ACHN (cell line): ENCODE measurements around the gene GPC3.
"Not testable (repeated sequence)": the region's sequence is repeated elsewhere in the genome, so short reads cannot be mapped to it uniquely, and the experiment has no call there.

Experiments used
- DNase-seq: peaks from one replicate; pipeline ENCODE4 v3.0.0-alpha.2; 2015
- in situ Hi-C: cut with HindIII; loops from 2 replicates; pipeline ENCODE4 v1.10.0; 2017; ENCODE audit warnings: low sequenced_read_pairs, low pct_ligation_motif_present, low pct_unique_long_range_greater_than_20kb

The GPC3 gene

GRCh38 chrX:133542476-133542875 is 442.9 kb downstream of the GPC3 start:
- in situ Hi-C loops: no loop called here

DNA sequence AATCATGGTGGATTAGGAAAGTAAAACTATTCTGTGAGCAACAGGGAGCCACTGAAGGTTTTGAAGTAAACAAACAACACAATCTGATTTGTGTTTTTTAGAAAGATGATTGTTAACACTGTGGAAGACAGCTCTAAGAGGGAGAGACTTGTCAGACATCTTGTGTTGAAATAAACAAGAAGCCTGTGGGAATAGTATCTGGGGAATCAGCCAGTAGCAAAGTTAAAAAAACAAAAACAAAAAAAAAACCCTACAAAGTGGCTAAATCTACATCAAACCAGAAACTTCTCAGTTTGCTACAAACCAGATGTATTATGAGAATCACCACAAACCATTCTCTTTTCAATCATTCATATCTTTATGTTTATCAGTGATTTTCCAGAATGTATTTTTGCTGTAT is 444.4 kb downstream of the GPC3 start:
- in situ Hi-C loops: no loop called here
- no peak for DNase-seq

More at GRCh38 chrX:133542476-133542875, 442.9 kb downstream of the GPC3 start:
- DNase-seq: no peak

DNA sequence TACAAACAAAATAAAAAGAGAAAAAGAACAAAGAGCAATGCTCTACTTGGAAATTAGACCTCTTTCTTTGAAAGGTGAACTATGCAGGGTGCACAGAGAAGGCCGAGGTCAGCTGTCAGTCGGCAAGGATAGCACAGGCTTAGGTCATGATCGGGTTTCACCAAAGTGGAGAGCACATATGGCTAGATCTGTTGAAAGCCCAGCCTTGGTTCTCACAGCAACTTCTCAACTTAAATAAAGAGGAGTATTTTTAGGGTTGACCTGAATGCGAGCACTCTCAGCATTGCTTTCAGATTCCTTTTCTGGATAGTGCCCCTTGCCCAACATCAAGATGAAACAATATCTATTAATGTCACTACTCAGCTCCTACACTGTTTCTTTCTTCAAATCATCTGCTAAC is 447.2 kb downstream of the GPC3 start:
- in situ Hi-C loops: no loop called here
- DNase-seq: no peak

DNA sequence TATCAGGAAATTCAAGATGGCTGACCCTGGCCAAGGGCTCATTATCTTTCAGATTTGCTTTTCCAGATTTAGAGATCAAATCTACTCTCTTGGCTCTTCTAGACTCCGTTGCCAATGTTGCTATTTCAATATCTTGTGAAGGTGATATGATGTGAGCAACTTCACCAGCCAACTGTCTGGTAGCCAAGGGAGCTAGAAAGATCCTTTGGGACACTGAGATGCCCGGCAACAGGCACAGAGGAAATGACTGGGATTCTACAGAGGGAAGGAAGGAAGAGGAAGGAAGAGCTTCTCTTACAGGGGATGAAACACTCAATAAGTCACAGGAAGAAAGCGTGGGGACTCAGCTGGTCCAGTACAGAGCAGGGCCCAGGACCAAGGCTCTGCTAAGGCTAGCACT is 448.3 kb downstream of the GPC3 start:
- no peak for DNase-seq

DNA sequence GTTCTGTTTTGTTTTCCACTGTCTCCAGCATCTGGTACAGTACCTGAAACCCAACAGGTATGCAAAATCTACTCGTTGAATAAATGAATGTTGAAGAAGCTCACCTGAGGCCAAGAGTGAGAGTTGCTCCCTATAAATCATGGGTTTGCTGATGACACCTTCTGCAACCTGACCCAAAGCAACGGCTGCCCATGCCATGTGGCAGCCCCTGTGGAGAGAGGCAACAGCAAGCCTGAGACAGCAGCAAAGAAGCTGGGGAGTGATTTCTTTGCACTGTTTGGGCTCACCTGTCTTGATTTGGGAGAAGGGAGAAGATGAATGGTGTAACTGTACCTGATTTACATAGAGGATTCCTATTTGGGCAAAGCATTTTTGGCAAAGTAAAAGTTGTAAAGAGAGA is 450.3 kb downstream of the GPC3 start:
- in situ Hi-C loops: no loop called here
- DNase-seq: no peak

More for the DNA sequence above, 448.3 kb downstream of the GPC3 start:
- in situ Hi-C loops: no loop called here

GRCh38 chrX:133534172-133534571 is 451.2 kb downstream of the GPC3 start:
- in situ Hi-C loops: no loop called here
- no peak for DNase-seq

GRCh38 chrX:133533249-133533648 is 452.1 kb downstream of the GPC3 start:
- in situ Hi-C loops: no loop called here
- no peak for DNase-seq

DNA sequence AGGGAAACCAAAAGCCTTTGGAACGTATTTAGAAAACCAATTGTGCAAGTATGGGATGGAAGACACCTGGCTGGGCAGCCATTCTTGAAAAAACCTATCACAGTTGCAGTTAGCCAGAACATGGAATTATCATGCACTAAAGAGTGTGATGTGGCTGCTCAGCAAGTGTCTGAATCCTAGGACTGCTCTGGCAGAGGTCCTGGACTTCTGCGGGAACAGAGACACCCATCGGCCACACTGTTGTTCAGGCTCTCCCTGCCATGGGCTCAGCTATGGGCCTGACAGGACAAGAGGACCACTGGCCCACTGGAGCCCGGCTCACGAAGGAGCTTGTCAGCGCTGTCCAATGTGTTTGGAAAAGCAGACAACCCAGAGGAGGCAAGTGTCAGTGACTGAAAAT is 454.4 kb downstream of the GPC3 start:
- DNase-seq: no peak
- in situ Hi-C loops: no loop called here

- in situ Hi-C loops: no loop called here
- no peak for DNase-seq
Measured at GRCh38 chrX:133529578-133529977, 455.8 kb downstream of the GPC3 start.

DNA sequence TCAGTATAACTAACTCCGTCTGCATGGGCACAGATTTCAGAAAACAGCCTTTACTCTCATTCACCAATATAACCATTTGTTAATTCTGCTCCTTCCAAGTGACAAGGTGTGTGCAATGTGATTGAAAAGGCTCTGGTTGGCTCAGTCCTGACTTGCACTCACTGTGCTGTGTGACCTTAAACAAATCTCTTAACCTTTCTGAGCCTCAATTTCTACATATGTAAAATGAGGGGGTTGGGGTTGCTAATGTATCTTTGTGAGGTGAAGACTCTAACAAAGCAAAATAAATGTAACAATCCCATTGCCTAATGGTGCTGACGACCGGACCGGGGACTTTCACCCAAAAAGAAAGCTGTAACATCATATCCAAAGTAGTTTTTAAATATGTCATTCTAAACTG is 457.6 kb downstream of the GPC3 start:
- in situ Hi-C loops: no loop called here
- no peak for DNase-seq

DNA sequence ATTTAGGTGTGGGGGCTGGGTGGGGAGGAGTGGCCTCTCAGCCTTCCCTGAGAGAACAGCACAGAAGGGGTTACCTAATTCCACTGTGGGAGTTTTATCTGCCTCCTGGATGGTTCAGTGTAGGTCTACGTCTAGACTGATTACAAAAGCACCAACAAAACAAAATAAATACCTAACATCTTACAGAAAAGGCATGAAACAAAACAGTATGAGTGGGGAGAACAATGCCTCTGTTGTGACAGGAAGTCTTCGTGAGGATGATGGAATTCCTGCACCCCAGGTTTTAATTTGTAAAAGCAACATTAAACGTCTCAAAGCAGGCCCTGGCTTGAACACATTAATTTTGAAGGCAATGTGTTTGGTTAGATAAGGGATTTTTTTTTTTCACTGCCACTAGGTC is 458.0 kb downstream of the GPC3 start:
- DNase-seq: no peak
- in situ Hi-C loops: no loop called here

GRCh38 chrX:133526773-133527172 is 458.6 kb downstream of the GPC3 start:
- in situ Hi-C loops, DNase-seq: not testable (repeated sequence)

GRCh38 chrX:133523526-133523925 is 461.9 kb downstream of the GPC3 start:
- in situ Hi-C loops: no loop called here
- DNase-seq: no peak

DNA sequence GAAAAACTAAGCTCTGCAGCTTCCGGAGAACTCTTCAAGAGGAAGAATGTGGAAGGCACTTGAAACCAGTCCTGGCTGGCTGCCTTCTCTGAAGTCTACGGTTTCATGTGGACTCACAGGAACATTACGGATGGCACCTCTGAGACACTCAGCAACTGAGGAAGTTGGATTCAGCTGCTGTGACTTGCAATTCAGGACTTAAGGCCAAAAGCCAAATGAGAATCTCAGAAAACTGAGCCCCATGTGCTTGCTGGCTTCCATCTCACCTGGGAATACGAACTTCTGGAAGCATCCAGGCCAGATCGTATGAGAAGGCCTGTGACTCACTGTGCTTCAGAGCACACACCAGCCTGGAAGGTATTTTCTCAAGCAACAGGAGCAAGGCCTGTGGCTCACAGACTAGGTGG is 462.3 kb downstream of the GPC3 start:
- no peak for DNase-seq
- in situ Hi-C loops: no loop called here

GRCh38 chrX:133516686-133517085 is 468.7 kb downstream of the GPC3 start:
- no peak for DNase-seq
- in situ Hi-C loops: no loop called here

DNA sequence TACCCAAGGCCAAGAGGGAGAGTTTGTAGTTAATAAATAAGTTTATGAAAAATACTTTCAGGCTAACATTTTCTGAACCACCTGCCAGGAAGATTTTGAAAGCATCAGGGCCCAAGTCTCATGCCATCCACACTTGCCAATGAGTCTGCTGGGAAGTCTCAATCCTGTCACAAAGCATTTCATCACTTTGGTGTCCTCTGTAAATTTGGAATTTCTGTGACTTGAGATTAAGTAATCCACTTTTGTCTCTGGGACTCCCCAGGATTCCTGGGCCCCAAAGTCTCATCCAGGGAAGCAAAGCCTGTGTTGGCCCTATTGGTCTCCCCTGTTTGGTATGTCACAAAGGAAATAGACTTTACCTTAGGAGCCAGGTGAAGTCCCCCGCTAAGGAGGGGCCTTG is 470.9 kb downstream of the GPC3 start:
- in situ Hi-C loops: no loop called here
- no peak for DNase-seq

- no peak for DNase-seq
- in situ Hi-C loops: no loop called here
Measured at GRCh38 chrX:133513123-133513522, 472.3 kb downstream of the GPC3 start.

DNA sequence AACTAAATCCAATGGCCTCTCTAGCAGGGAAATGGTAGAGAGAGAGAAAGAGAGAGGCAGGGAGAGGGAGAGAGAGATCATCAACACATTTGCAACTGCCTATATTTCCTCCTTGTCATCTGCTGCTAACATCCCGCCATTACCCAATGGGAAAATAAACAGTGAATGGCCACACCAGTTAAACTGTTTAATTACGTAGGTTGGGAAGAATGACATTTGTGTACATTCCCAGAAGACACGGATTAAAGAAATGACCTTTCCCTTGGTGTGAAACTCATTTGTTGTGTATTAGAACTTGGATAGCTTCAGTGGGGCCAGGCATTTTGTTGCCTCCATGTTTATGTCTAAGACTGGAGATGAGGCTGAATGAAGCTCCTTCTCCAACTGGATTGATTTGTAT is 474.4 kb downstream of the GPC3 start:
- in situ Hi-C loops: no loop called here
- no peak for DNase-seq

DNA sequence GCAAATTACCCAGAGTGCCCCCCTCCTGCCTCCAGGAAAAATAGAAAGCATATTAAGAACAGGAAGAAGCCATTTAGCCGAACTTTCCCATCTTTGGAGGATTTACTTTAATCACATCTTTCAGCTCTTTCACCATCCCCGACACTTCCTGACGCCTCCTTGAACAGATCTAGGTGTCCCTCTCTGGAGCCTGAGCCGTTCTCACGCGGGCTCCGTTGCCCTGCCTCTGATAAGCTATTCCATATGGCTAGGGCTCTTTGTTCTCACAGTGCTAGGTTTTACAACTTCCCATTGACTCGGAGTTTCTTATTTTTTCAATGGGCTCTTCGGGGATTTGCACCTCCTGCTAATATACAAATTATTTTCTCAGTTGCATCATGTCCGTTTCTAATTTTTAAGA is 488.0 kb downstream of the GPC3 start:
- DNase-seq: no peak
- in situ Hi-C loops: no loop called here

DNA sequence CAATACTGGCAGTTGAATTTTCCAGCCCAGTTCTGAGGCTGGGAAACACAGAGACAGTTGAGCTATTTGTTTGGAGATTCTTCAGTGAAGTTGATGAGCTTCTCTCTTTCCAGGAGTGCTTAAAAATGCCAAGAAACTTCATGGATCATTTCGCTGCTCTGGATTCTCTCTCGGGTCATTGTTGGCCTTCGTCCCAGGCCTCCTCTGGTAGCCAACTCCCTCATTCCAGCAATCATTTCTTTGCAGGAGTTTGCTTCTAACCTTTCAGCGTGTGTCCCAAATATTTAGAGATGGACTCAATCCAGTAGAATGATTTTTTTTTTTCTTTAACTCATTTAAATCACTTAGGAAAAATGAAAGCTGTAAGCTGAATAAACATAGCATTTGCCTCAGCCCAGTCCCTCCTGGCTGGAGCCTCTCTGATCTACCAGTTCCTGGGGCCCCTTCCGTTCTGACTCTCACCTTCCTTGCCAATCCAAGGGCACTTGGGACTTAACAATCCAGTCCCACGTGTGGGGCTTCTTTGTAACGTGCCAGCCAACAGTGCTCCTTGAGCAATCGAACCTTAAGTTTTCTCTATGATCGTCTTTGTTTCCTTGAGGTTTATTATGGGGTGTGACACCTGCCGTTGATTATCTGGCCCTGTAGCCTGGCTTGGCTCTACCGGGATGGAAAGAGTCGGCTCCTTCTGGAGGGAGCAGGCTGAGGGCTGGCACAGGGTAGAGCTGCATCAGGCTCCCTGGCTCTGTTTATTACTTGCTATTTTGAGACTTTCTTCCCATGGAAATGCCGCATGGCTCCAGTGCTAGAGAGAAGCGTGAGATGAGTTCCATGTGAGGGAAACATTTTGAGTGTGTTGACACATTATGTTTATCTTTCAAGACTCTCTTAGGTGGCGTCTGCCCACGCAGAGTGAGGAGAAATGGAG is 489.7 kb downstream of the GPC3 start:
- no peak for DNase-seq
- in situ Hi-C loops: no loop called here
